A549 treated with dexamethasone at 1 μM for 4 hours (cell line): ENCODE results near the gene CARF. TPM values are rescaled to one million over a fixed set of nuclear protein-coding genes. Genes with fewer than 3 reads are reported as not detected.

ENCODE experiments used
- total RNA-seq: library from RNA; stranded (reverse); fragments of 200-300 nt; extraction: Qiagen RNA extraction; gene quantifications from 5 replicates; pipeline ENCODE4 v1.2.3, GENCODE V29; 2022

CARF gene
- 1.0 to 2.1 TPM (median 1.5 TPM) in 5 replicates for total RNA-seq

GRCh38 chr2:202911512-202912341 is at the start of gene CARF, which contains the start of gene WDR12:
Gene CARF (plus strand): TSS chr2:202912275. CDS start chr2:202941903, 29,628 bp downstream.
Gene WDR12 (minus strand): TSS chr2:202911673. CDS start chr2:202911476, 197 bp downstream.

GRCh38 chr2:202871300-202872141 is 40.6 kb upstream of the CARF start, which contains the start of gene ICA1L:
Gene ICA1L (minus strand): TSS chr2:202871766. CDS start chr2:202829009, 42,757 bp downstream.

GRCh38 chr2:203014456-203015199 is 102.6 kb downstream of the CARF start, which contains the start of gene NBEAL1:
Gene NBEAL1 (plus strand): TSS chr2:203014875. CDS start chr2:203016385, 1,510 bp downstream.

Other genes with a start within 250 kb of the CARF start
- 1.3 to 2.1 TPM (median 1.8 TPM) in 5 replicates for gene ICA1L, start 40.5 kb upstream of the CARF start, total RNA-seq
- 50.6 to 63.1 TPM (median 58.3 TPM) in 5 replicates for gene WDR12, start 602 bp upstream of the CARF start, total RNA-seq
- gene NBEAL1, start 102.6 kb downstream of the CARF start, total RNA-seq: 3.0 to 5.5 TPM (median 3.8 TPM) in 5 replicates